Mesothelial cell of epicardium (in vitro differentiated cells): ENCODE measurements around the gene SMARCA5. TPM values are rescaled to one million over a fixed set of nuclear protein-coding genes. Genes with fewer than 3 reads are reported as not detected.
"Not testable (repeated sequence)": the region's sequence is repeated elsewhere in the genome, so short reads cannot be mapped to it uniquely, and the experiment has no call there.

Source experiments
- DNase-seq, 2 experiments: peaks; one replicate each; pipeline ENCODE4 v3.0.0; 2021; ENCODE audit warnings: low spot score in 2 of 2; ENCODE audit not compliant: unreplicated experiment in 2 of 2
- H3K27ac Mint-ChIP-seq: 2 replicates; pipeline ENCODE4 v1.8.0; 2021; ENCODE audit warnings: mixed read lengths
- H3K27me3 Mint-ChIP-seq: 2 replicates; pipeline ENCODE4 v1.8.0; 2021; ENCODE audit warnings: low read depth, mixed read lengths
- H3K36me3 Mint-ChIP-seq: 2 replicates; pipeline ENCODE4 v1.8.0; 2021; ENCODE audit warnings: mixed read lengths
- H3K4me1 Mint-ChIP-seq: 2 replicates; pipeline ENCODE4 v1.8.0; 2021; ENCODE audit warnings: mixed read lengths
- H3K4me3 Mint-ChIP-seq: 2 replicates; pipeline ENCODE4 v1.8.0; 2021; ENCODE audit warnings: mild to moderate bottlenecking, moderate library complexity, mixed read lengths
- H3K9me3 Mint-ChIP-seq: 2 replicates; pipeline ENCODE4 v1.8.0; 2021; ENCODE audit warnings: mixed read lengths
- total RNA-seq: library from RNA; stranded (reverse); gene quantifications from 3 replicates; pipeline ENCODE4 v1.2.1, GENCODE V29; 2021
- TF ChIP-seq, protein P1 (sequence below): fragments of 200-600 bp; sonication (generic); IDR thresholded peaks from one replicate; pipeline ENCODE4 v1.5.0; 2021; ENCODE audit warnings: antibody characterized with exemption; ENCODE audit not compliant: unreplicated experiment

Gene SMARCA5
- total RNA-seq, 1 donor from 2014 or later: 58.3 TPM

DNA sequence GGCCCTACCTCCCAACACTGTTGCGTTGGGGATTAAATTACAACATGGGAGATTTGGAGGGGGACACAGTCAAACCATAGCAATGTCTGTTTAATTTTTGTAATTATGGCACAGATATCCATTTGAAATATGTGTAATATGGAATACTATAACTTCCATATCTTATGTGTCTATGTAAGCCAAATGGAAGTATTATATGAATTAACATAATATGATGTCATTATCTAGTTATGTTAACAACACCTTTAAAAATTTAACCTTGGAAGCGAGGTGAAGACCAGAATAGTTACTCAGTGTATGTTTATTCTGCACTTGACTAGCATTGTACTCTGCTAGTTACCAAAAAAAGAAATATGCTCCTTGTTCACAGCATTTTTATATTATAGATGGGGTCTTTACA lies 4.3 kb downstream of the SMARCA5 start:
- Mint-ChIP-seq H3K36me3 (peaks cover 35% of the 10 kb centered on the region), H3K9me3 (no peaks in the 10 kb centered on the region), H3K27me3 (no peaks in the 10 kb centered on the region), H3K27ac (no peak overlapping the region), H3K4me3 (no peak overlapping the region), H3K4me1 (peaks cover 30% of the 10 kb centered on the region)
- no peak for DNase-seq
- TF ChIP-seq, protein P1, sequence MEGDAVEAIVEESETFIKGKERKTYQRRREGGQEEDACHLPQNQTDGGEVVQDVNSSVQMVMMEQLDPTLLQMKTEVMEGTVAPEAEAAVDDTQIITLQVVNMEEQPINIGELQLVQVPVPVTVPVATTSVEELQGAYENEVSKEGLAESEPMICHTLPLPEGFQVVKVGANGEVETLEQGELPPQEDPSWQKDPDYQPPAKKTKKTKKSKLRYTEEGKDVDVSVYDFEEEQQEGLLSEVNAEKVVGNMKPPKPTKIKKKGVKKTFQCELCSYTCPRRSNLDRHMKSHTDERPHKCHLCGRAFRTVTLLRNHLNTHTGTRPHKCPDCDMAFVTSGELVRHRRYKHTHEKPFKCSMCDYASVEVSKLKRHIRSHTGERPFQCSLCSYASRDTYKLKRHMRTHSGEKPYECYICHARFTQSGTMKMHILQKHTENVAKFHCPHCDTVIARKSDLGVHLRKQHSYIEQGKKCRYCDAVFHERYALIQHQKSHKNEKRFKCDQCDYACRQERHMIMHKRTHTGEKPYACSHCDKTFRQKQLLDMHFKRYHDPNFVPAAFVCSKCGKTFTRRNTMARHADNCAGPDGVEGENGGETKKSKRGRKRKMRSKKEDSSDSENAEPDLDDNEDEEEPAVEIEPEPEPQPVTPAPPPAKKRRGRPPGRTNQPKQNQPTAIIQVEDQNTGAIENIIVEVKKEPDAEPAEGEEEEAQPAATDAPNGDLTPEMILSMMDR: no peak

DNA sequence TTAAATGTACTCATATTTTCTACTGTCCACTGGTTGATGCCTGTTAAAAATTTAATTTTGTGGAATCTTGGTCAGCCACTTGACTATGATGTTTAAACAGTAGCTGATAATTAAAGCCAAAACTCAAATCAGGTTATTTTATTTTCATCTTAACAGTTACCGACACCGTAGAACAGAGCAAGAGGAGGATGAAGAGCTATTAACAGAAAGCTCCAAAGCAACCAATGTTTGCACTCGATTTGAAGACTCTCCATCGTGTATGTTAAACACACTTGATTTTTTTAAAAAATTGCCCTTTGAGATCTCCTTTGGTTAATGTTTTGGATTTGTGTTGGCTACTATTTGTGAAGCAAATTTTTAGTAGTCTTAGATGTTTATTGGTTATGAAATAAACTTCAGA lies 10.7 kb downstream of the SMARCA5 start:
- peaks cover 48% of the 10 kb centered on the region for H3K36me3 Mint-ChIP-seq
- H3K9me3 Mint-ChIP-seq: no peaks in the 10 kb centered on the region
- no peak for DNase-seq
- H3K27me3 Mint-ChIP-seq: no peaks in the 10 kb centered on the region
- H3K4me1 Mint-ChIP-seq: peaks cover 8% of the 10 kb centered on the region
- no peak overlapping the region for H3K4me3 Mint-ChIP-seq
- TF ChIP-seq, protein P1: no peak
- H3K27ac Mint-ChIP-seq: no peak overlapping the region

DNA sequence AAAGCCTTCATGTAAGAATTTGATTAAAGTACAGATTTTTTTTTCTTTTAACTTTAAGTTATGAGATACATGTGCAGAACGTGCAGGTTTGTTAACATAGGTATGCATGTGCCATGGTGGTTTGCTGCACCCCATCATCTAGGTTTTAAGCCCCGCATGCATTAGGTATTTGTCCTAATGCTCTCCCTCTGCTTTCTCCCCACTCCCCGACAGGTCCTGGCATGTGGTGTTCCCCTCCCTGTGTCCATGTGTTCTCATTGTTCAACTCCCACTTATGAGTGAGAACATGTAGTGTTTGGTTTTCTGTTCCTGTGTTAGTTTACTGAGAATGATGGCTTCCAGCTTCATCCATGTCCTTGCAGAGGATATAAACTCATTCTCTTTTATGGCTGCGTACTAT lies 14.5 kb downstream of the SMARCA5 start:
- peaks cover 51% of the 10 kb centered on the region for H3K36me3 Mint-ChIP-seq
- not testable (repeated sequence) for H3K4me3 Mint-ChIP-seq, H3K27ac Mint-ChIP-seq, H3K4me1 Mint-ChIP-seq, H3K9me3 Mint-ChIP-seq, H3K27me3 Mint-ChIP-seq, DNase-seq

DNA sequence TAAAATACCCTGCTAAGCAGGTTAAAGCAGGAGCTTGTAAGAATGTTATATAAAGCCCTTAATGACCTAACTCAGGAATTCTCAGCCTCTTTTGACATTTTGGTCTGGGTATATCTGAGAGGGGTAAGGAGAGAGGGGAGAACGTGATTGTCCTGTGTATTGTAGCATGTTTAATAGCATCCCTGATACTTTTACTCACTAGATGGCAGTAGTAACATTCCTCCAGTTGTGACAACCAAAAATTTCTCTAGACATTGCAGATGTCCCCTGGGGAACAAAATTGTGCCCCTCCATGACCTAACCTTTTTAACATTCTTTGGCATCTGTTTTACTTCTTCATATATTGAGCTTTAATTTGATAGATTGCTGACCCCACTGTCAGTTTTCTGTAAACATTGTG lies 17.9 kb downstream of the SMARCA5 start:
- Mint-ChIP-seq H3K27me3 (no peaks in the 10 kb centered on the region), H3K4me1 (no peaks in the 10 kb centered on the region), H3K9me3 (no peaks in the 10 kb centered on the region), H3K4me3 (no peak overlapping the region), H3K36me3 (peaks cover 50% of the 10 kb centered on the region), H3K27ac (no peak overlapping the region)
- TF ChIP-seq, protein P1: no peak
- no peak for DNase-seq

DNA sequence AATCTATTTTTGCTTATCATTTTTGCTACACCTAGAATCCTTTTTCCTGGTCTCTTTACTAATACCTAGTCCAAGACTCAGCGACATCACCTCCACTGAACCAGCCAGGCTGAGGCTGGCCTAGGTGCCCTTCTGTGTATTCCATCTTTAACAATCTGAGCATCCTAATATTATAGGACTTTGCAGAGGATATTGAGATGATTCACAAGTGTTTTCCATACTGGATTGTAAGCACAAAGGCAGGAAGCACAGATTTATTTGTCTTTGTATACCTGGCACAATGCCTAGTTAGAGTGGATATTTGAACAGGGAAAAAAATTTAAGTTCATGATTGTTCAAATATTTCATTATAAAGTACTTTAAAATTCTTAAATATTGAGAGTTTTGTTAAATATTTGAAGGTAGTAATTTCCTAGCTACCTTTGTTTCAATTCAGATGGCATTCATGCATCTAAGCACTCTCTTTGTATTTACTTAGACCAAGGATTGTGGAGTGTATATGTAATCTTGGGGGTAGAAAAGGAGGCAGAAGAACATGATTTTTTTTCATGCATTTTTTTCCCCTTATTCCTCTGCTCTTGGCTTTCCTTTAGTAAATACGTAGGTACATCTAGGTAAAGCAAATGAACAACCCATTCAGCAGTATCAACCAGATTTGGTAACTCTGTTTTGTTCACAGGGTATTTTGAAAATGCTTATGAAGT lies 18.4 kb downstream of the SMARCA5 start:
- TF ChIP-seq, protein P1: no peak
- H3K27me3 Mint-ChIP-seq: no peaks in the 10 kb centered on the region
- H3K9me3 Mint-ChIP-seq: no peaks in the 10 kb centered on the region
- H3K4me1 Mint-ChIP-seq: no peaks in the 10 kb centered on the region
- H3K36me3 Mint-ChIP-seq: peaks cover 50% of the 10 kb centered on the region
- no peak overlapping the region for H3K4me3 Mint-ChIP-seq
- no peak overlapping the region for H3K27ac Mint-ChIP-seq
- DNase-seq: no peak

DNA sequence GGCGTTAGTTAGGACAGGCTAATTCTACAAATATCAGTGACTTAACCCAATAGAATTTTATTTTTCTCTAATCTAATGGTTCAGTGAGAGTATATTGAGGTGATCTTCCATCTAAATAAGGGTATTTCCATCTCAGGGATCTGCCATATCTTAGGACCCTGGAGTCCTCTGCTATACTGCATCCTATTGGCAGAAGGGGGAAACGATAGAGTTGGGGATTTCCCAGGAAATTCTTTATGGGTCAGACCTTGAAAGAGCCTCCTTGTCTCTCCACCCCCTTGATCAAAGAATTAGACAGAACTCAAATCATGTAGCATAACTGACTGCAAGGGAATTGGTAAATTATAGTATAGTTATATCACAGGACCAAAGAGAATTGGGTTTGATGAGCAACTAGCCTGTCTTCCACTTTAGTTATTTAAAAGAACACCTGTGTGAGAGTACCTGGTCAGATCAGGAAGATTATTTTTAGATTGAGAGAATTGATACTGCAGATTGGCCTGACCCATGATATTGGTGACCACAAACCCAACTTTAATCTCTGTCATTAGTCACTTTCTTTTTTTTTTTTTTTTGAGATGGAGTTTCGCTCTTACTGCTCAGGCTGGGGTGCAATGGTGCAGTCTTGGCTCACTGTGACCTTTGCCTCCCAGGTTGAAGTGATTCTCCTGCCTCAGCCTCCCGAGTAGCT lies 25.6 kb downstream of the SMARCA5 start:
- no peaks in the 10 kb centered on the region for H3K27me3 Mint-ChIP-seq
- no peak for DNase-seq
- no peak overlapping the region for H3K27ac Mint-ChIP-seq
- no peaks in the 10 kb centered on the region for H3K9me3 Mint-ChIP-seq
- no peaks in the 10 kb centered on the region for H3K4me1 Mint-ChIP-seq
- H3K4me3 Mint-ChIP-seq: no peak overlapping the region
- TF ChIP-seq, protein P1: no peak
- H3K36me3 Mint-ChIP-seq: peaks cover 59% of the 10 kb centered on the region
